ENCODE data around the gene KSR1.

DNA sequence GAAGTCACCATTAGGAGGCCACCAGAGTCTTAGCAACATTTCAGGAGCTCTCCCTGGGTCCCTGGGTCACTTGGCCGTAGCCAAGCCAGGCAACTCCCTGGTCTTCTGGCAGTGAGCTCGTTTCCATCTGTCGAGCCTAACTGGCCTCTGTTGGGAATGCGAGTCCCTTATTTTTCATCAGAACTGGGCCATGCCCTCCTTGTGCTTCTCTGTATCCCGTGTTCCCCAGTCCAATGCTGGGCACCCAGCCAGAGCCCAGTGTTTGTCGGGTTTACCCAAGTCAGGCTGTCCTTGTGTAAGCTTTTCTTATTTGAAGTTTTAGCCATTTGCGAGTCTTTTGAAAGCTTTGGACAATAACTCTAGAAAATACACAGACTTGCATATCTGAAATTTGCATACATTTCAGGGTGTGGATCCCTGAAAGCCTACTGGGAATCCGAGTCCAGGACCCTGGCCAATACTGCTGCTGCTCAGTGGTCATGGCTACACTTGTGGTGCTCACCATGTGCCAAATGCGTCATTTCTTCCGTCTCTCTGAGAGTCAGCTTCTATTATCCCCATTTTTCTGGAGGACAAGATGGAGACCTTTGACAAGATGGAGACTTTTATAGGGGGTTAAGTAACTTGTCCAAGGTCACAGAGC, 93.1 kb downstream of the KSR1 start:
- no peak for TF ChIP-seq EZH2 (IDR thresholded peaks at IDR 0.05; ENCODE audit: low read depth)
- TF ChIP-seq CTCF (conservative IDR thresholded peaks at IDR 0.05): no peak
